ENCODE measurements around the gene DENND1A.

Gene DENND1A

GRCh38 chr9:123617286-123617685 lies 312.6 kb downstream of the DENND1A start:
- TF ChIP-seq GATA2 (IDR thresholded peaks at IDR 0.05; ENCODE audit: low read depth, low read length) (no peak), GATA3 (IDR thresholded peaks at IDR 0.05; ENCODE audit: low read depth, low read length) (no peak)

GRCh38 chr9:123616707-123617106 lies 313.2 kb downstream of the DENND1A start:
- TF ChIP-seq GATA2 (IDR thresholded peaks at IDR 0.05; ENCODE audit: low read depth, low read length) (no peak), GATA3 (IDR thresholded peaks at IDR 0.05; ENCODE audit: low read depth, low read length) (no peak)

- TF ChIP-seq GATA2 (IDR thresholded peaks at IDR 0.05; ENCODE audit: low read depth, low read length) = no peak
- TF ChIP-seq GATA3 (IDR thresholded peaks at IDR 0.05; ENCODE audit: low read depth, low read length) = no peak
These were observed 314.5 kb downstream of the DENND1A start for GRCh38 chr9:123615381-123615780.

GRCh38 chr9:123614306-123615263 lies 315.3 kb downstream of the DENND1A start:
- TF ChIP-seq GATA2 (IDR thresholded peaks at IDR 0.05; ENCODE audit: low read depth, low read length) (no peak), GATA3 (IDR thresholded peaks at IDR 0.05; ENCODE audit: low read depth, low read length) (no peak)

GRCh38 chr9:123611226-123611625 lies 318.7 kb downstream of the DENND1A start:
- TF ChIP-seq GATA2 (IDR thresholded peaks at IDR 0.05; ENCODE audit: low read depth, low read length) = peak; percentile 34; the same call in 1 of the 2 replicates
- peak; percentile 76; the same call in 1 of the 2 replicates for TF ChIP-seq GATA3 (IDR thresholded peaks at IDR 0.05; ENCODE audit: low read depth, low read length)

GRCh38 chr9:123609844-123610243 lies 320.1 kb downstream of the DENND1A start:
- TF ChIP-seq GATA2 (IDR thresholded peaks at IDR 0.05; ENCODE audit: low read depth, low read length) (peak; percentile 66), GATA3 (IDR thresholded peaks at IDR 0.05; ENCODE audit: low read depth, low read length) (peak; percentile 65; the same call in 1 of the 2 replicates)

- TF ChIP-seq GATA2 (IDR thresholded peaks at IDR 0.05; ENCODE audit: low read depth, low read length) = no peak
- TF ChIP-seq GATA3 (IDR thresholded peaks at IDR 0.05; ENCODE audit: low read depth, low read length) = no peak
These were observed 321.8 kb downstream of the DENND1A start for GRCh38 chr9:123608104-123608503.

- no peak for TF ChIP-seq GATA3 (IDR thresholded peaks at IDR 0.05; ENCODE audit: low read depth, low read length)
- TF ChIP-seq GATA2 (IDR thresholded peaks at IDR 0.05; ENCODE audit: low read depth, low read length) = no peak
These were observed 322.4 kb downstream of the DENND1A start for GRCh38 chr9:123607479-123607878.

GRCh38 chr9:123606141-123606540 lies 323.8 kb downstream of the DENND1A start:
- TF ChIP-seq GATA3 (IDR thresholded peaks at IDR 0.05; ENCODE audit: low read depth, low read length) = no peak
- no peak for TF ChIP-seq GATA2 (IDR thresholded peaks at IDR 0.05; ENCODE audit: low read depth, low read length)

GRCh38 chr9:123605286-123605685 lies 324.6 kb downstream of the DENND1A start:
- TF ChIP-seq GATA2 (IDR thresholded peaks at IDR 0.05; ENCODE audit: low read depth, low read length) = no peak
- no peak for TF ChIP-seq GATA3 (IDR thresholded peaks at IDR 0.05; ENCODE audit: low read depth, low read length)

GRCh38 chr9:123604861-123605260 lies 325.1 kb downstream of the DENND1A start:
- no peak for TF ChIP-seq GATA3 (IDR thresholded peaks at IDR 0.05; ENCODE audit: low read depth, low read length)
- TF ChIP-seq GATA2 (IDR thresholded peaks at IDR 0.05; ENCODE audit: low read depth, low read length) = no peak

GRCh38 chr9:123601828-123602227 lies 328.1 kb downstream of the DENND1A start:
- peak; percentile 85 for TF ChIP-seq GATA3 (IDR thresholded peaks at IDR 0.05; ENCODE audit: low read depth, low read length)
- peak; percentile 96 for TF ChIP-seq GATA2 (IDR thresholded peaks at IDR 0.05; ENCODE audit: low read depth, low read length)

- no peak for TF ChIP-seq GATA2 (IDR thresholded peaks at IDR 0.05; ENCODE audit: low read depth, low read length)
- no peak for TF ChIP-seq GATA3 (IDR thresholded peaks at IDR 0.05; ENCODE audit: low read depth, low read length)
These were observed 330.1 kb downstream of the DENND1A start for GRCh38 chr9:123599781-123600180.

GRCh38 chr9:123597876-123598556 lies 331.9 kb downstream of the DENND1A start:
- no peak for TF ChIP-seq GATA3 (IDR thresholded peaks at IDR 0.05; ENCODE audit: low read depth, low read length)
- no peak for TF ChIP-seq GATA2 (IDR thresholded peaks at IDR 0.05; ENCODE audit: low read depth, low read length)

All from SH-SY5Y (cell line).